ENCODE measurements around the gene ZYG11A.

DNA sequence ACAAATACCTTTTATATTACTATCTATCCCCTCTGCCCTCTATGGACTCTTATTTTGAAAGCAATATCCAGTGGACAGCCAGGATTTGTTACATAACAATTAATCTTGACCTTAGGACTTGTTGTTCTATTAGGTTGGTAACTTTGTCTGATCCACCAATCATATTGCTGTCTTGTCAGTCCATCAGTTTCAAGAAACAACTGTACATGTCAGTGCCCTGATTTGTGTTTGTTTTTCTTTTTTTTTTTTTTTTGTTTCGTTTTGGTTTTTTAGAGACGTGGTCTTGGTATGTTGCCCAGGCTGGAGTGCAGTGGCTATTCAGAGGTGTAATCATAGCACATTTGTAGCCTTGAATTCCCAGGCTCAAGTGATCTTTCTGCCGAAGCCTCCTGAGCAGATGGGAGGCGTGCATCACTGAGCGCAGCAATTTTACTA lies 83.0 kb downstream of the ZYG11A start:
- no peak for TF ChIP-seq CTCF (IDR thresholded peaks at IDR 0.05; ENCODE audit: low read length)
- TF ChIP-seq EZH2 (IDR thresholded peaks at IDR 0.05; ENCODE audit: borderline replicate concordance, low read length): no peak
